DND-41 (cell line): Measurements from ENCODE around the gene MERTK.

Experiments
- ATAC-seq: fragments of 200-7000 bp; cut with Tn5 transposase; 3 replicates; pipeline ENCODE4 v1.9.1; 2021; ENCODE audit warnings: low read depth; ENCODE audit not compliant: insufficient read depth
- DNase-seq: peaks from one replicate; pipeline ENCODE4 v3.0.0-alpha.2; 2020
- H2AFZ ChIP-seq: 2 replicates; pipeline ENCODE4 v1.6.0; 2012; ENCODE audit warnings: low read depth, low read length
- H3K27ac ChIP-seq: 2 replicates; pipeline ENCODE4 v1.5.1; 2012; ENCODE audit warnings: low read length, inconsistent platforms
- H3K27me3 ChIP-seq: fragments of 200-600 bp; sonication (generic); 2 replicates; pipeline ENCODE4 v1.6.0; 2012; ENCODE audit warnings: low read length, mild to moderate bottlenecking, inconsistent platforms; ENCODE audit not compliant: insufficient read depth, poor library complexity
- H3K36me3 ChIP-seq: 2 replicates; pipeline ENCODE4 v1.5.1; 2012; ENCODE audit warnings: low read length, inconsistent platforms; ENCODE audit not compliant: insufficient read depth
- H3K4me1 ChIP-seq: 2 replicates; pipeline ENCODE4 v1.5.1; 2012; ENCODE audit warnings: mild to moderate bottlenecking, low read length; ENCODE audit not compliant: insufficient read depth
- H3K4me2 ChIP-seq: 2 replicates; pipeline ENCODE4 v1.6.0; 2012; ENCODE audit warnings: mild to moderate bottlenecking, moderate library complexity, low read length, inconsistent platforms; ENCODE audit not compliant: insufficient read depth
- H3K4me3 ChIP-seq, 2 experiments: fragments of 200-600 bp in 1 of 2; shearing (Covaris generic) in 1 of 2; 2 replicates each; pipeline ENCODE4 v1.5.1; 2012 to 2016; ENCODE audit warnings: inconsistent platforms in 2 of 2, low read length in 2 of 2, mild to moderate bottlenecking in 2 of 2, low read depth in 1 of 2, moderate library complexity in 1 of 2
- H3K79me2 ChIP-seq: 2 replicates; pipeline ENCODE4 v1.6.0; 2012; ENCODE audit warnings: low read length, inconsistent platforms; ENCODE audit not compliant: insufficient read depth
- H3K9ac ChIP-seq: 2 replicates; pipeline ENCODE4 v1.6.0; 2012; ENCODE audit warnings: low read depth, mild to moderate bottlenecking, inconsistent platforms, low read length, moderate library complexity
- H3K9me3 ChIP-seq: 2 replicates; pipeline ENCODE4 v1.5.1; 2012; ENCODE audit warnings: low read length, moderate library complexity, mild to moderate bottlenecking, inconsistent platforms; ENCODE audit not compliant: insufficient read depth, severe bottlenecking
- H4K20me1 ChIP-seq: 2 replicates; pipeline ENCODE4 v1.6.0; 2012; ENCODE audit warnings: low read length; ENCODE audit not compliant: insufficient read depth
- CTCF ChIP-seq: IDR thresholded peaks from 2 replicates; pipeline ENCODE4 v1.5.1; 2012; ENCODE audit warnings: borderline replicate concordance, low read length, moderate library complexity, mild to moderate bottlenecking; ENCODE audit not compliant: poor library complexity, severe bottlenecking; ENCODE audit errors: extremely low read depth
- EZH2 ChIP-seq: IDR thresholded peaks from 3 replicates; pipeline ENCODE4 v1.6.1; 2012; ENCODE audit warnings: borderline replicate concordance, low read depth, mild to moderate bottlenecking, moderate library complexity, low read length, inconsistent platforms; ENCODE audit not compliant: severe bottlenecking

Gene MERTK

GRCh38 chr2:112056626-112056987 is 158.2 kb downstream of the MERTK start:
- Histone ChIP-seq H3K36me3 (peaks cover 7% of the 10 kb centered on the region; the same call in 1 of the 2 replicates), H3K9me3 (no peaks in the 10 kb centered on the region), H3K4me1 (peaks cover 25% of the 10 kb centered on the region), H3K79me2 (peaks cover 17% of the 10 kb centered on the region), H3K27me3 (no peaks in the 10 kb centered on the region), H3K9ac (peak overlapping the region; percentile 91), H3K4me3 (peak overlapping the region; percentile 45 to 85; a peak in 3 of 4 replicates), H4K20me1 (no peaks in the 10 kb centered on the region), H2AFZ (peak overlapping the region; percentile 80), H3K4me2 (peak overlapping the region; percentile 87), H3K27ac (peak overlapping the region; percentile 88; the same call in 1 of the 2 replicates)
- TF ChIP-seq CTCF = no peak
- no peak for TF ChIP-seq EZH2
- DNase-seq = no peak
- ATAC-seq = no peak

GRCh38 chr2:112059671-112060070 is 161.3 kb downstream of the MERTK start:
- peaks cover 34% of the 10 kb centered on the region for H3K36me3 ChIP-seq
- no peak for ATAC-seq
- no peaks in the 10 kb centered on the region for H4K20me1 ChIP-seq
- H3K9me3 ChIP-seq = no peaks in the 10 kb centered on the region
- no peak overlapping the region for H3K4me2 ChIP-seq
- no peak overlapping the region for H3K27ac ChIP-seq
- H3K27me3 ChIP-seq = no peaks in the 10 kb centered on the region
- peaks cover 17% of the 10 kb centered on the region for H3K79me2 ChIP-seq
- no peak for DNase-seq
- H3K9ac ChIP-seq = no peak overlapping the region
- H3K4me1 ChIP-seq = peaks cover 12% of the 10 kb centered on the region
- no peak overlapping the region for H3K4me3 ChIP-seq
- H2AFZ ChIP-seq = no peak overlapping the region
- TF ChIP-seq CTCF (no peak), EZH2 (no peak)

DNA sequence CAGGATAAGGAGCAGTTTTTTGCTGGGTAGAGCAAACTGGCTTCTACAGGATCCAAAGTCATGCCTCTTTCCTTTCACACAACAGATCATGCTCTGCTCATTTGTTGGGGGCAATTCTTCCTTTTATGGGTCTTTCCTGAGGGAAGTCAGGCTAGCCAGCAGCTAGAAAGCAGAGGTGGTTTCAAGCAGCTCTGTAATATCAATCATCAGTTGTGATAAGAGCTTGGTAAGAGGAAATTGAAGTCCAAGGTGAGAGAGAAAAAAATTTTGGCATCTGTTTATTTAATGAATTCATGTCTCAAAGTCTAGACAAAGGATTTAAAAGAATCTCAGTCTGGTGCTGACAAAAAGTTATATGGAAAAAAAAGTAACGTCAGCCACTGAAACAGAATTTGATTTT is 162.9 kb downstream of the MERTK start:
- no peak for DNase-seq
- TF ChIP-seq EZH2 = no peak
- no peak for TF ChIP-seq CTCF
- no peak overlapping the region for H3K27ac ChIP-seq
- no peak overlapping the region for H3K9ac ChIP-seq
- H3K9me3 ChIP-seq = no peaks in the 10 kb centered on the region
- no peak overlapping the region for H2AFZ ChIP-seq
- H3K36me3 ChIP-seq = peaks cover 34% of the 10 kb centered on the region; the same call in 1 of the 2 replicates
- peaks cover 6% of the 10 kb centered on the region; the same call in 1 of the 2 replicates for H3K79me2 ChIP-seq
- H3K4me1 ChIP-seq = peaks cover 9% of the 10 kb centered on the region
- ATAC-seq = no peak
- no peak overlapping the region for H3K4me3 ChIP-seq
- H3K4me2 ChIP-seq = no peak overlapping the region
- no peaks in the 10 kb centered on the region for H3K27me3 ChIP-seq
- no peaks in the 10 kb centered on the region for H4K20me1 ChIP-seq

DNA sequence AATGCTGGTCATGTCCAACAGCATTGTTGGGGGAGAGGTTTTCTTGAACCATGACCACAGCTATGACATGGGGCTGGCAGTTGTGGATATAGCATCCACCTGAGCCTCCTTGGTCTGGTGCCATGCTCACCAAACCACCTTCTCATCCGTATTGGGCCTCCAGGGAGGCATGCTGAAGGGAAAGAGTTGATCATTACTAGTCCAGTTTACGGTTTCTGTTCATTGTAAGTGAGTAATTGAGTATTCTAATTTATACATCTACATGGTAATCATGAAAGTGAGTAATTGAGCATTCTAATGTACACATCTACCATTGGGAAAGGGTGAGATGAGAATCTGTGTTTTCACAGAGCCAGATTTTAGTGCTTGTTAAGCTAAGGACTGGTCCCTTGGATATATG is 163.4 kb downstream of the MERTK start:
- no peak overlapping the region for H3K27ac ChIP-seq
- DNase-seq = no peak
- TF ChIP-seq CTCF (no peak), EZH2 (no peak)
- H3K79me2 ChIP-seq = peaks cover 5% of the 10 kb centered on the region; the same call in 1 of the 2 replicates
- H3K27me3 ChIP-seq = no peaks in the 10 kb centered on the region
- peaks cover 4% of the 10 kb centered on the region for H3K4me1 ChIP-seq
- H3K9ac ChIP-seq = no peak overlapping the region
- no peaks in the 10 kb centered on the region for H4K20me1 ChIP-seq
- H2AFZ ChIP-seq = no peak overlapping the region
- no peak overlapping the region for H3K4me2 ChIP-seq
- H3K9me3 ChIP-seq = no peaks in the 10 kb centered on the region
- peaks cover 34% of the 10 kb centered on the region; the same call in 1 of the 2 replicates for H3K36me3 ChIP-seq
- ATAC-seq = no peak
- no peak overlapping the region for H3K4me3 ChIP-seq
